Measurements from ENCODE around the gene IFIT5. TPM values are rescaled to one million over a fixed set of nuclear protein-coding genes. Genes with fewer than 3 reads are reported as not detected.
"Not testable (repeated sequence)": the region's sequence is repeated elsewhere in the genome, so short reads cannot be mapped to it uniquely, and the experiment has no call there.

The IFIT5 gene
- total RNA-seq, 1 donor from 2014 or later, result 5.1 TPM

- Mint-ChIP-seq H3K9me3 (ENCODE audit: unreplicated experiment) (peaks cover 3% of the 10 kb centered on the region), H3K27me3 (ENCODE audit: unreplicated experiment) (peaks cover 2% of the 10 kb centered on the region), H3K36me3 (ENCODE audit: unreplicated experiment) (peaks cover 4% of the 10 kb centered on the region), H3K4me3 (ENCODE audit: unreplicated experiment) (no peak overlapping the region), H3K27ac (ENCODE audit: unreplicated experiment) (no peak overlapping the region), H3K4me1 (ENCODE audit: low read depth, unreplicated experiment) (no peaks in the 10 kb centered on the region)
- no peak for DNase-seq
- TF ChIP-seq, protein P1, sequence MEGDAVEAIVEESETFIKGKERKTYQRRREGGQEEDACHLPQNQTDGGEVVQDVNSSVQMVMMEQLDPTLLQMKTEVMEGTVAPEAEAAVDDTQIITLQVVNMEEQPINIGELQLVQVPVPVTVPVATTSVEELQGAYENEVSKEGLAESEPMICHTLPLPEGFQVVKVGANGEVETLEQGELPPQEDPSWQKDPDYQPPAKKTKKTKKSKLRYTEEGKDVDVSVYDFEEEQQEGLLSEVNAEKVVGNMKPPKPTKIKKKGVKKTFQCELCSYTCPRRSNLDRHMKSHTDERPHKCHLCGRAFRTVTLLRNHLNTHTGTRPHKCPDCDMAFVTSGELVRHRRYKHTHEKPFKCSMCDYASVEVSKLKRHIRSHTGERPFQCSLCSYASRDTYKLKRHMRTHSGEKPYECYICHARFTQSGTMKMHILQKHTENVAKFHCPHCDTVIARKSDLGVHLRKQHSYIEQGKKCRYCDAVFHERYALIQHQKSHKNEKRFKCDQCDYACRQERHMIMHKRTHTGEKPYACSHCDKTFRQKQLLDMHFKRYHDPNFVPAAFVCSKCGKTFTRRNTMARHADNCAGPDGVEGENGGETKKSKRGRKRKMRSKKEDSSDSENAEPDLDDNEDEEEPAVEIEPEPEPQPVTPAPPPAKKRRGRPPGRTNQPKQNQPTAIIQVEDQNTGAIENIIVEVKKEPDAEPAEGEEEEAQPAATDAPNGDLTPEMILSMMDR (IDR thresholded peaks at IDR 0.05; ENCODE audit: partially characterized antibody, unreplicated experiment), result no peak
Measured at GRCh38 chr10:89403043-89403442, 11.3 kb upstream of the IFIT5 start.

GRCh38 chr10:89404104-89405047, 10.0 kb upstream of the IFIT5 start:
- no peaks in the 10 kb centered on the region for H3K4me1 Mint-ChIP-seq (ENCODE audit: low read depth, unreplicated experiment)
- TF ChIP-seq, protein P1 (IDR thresholded peaks at IDR 0.05; ENCODE audit: partially characterized antibody, unreplicated experiment), result no peak
- no peak overlapping the region for H3K27ac Mint-ChIP-seq (ENCODE audit: unreplicated experiment)
- H3K9me3 Mint-ChIP-seq (ENCODE audit: unreplicated experiment), result peaks cover 3% of the 10 kb centered on the region
- H3K4me3 Mint-ChIP-seq (ENCODE audit: unreplicated experiment), result no peak overlapping the region
- DNase-seq, result no peak
- peaks cover 2% of the 10 kb centered on the region for H3K27me3 Mint-ChIP-seq (ENCODE audit: unreplicated experiment)
- H3K36me3 Mint-ChIP-seq (ENCODE audit: unreplicated experiment), result peaks cover 4% of the 10 kb centered on the region

DNA sequence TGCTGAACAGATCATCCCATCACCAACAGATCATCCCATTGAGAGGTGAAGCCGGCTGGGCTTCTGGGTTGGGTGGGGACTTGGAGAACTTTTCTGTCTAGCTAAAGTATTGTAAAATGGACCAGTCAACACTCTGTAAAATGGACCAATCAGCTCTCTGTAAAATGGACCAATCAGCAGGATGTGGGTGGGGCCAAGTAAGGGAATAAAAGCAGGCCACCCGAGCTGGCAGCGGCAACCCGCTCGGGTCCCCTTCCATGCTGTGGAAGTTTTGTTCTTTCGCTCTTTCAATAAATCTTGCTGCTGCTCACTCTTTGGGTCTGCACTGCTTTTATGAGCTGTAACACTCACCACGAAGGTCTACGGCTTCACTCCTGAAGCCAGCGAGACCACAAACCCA, 8.2 kb upstream of the IFIT5 start:
- H3K27ac Mint-ChIP-seq (ENCODE audit: unreplicated experiment); H3K36me3 Mint-ChIP-seq (ENCODE audit: unreplicated experiment); H3K4me3 Mint-ChIP-seq (ENCODE audit: unreplicated experiment); H3K9me3 Mint-ChIP-seq (ENCODE audit: unreplicated experiment); DNase-seq; H3K4me1 Mint-ChIP-seq (ENCODE audit: low read depth, unreplicated experiment); H3K27me3 Mint-ChIP-seq (ENCODE audit: unreplicated experiment): not testable (repeated sequence)

GRCh38 chr10:89407792-89408191, 6.6 kb upstream of the IFIT5 start:
- not testable (repeated sequence) for DNase-seq; H3K4me3 Mint-ChIP-seq (ENCODE audit: unreplicated experiment); H3K9me3 Mint-ChIP-seq (ENCODE audit: unreplicated experiment); H3K36me3 Mint-ChIP-seq (ENCODE audit: unreplicated experiment); H3K4me1 Mint-ChIP-seq (ENCODE audit: low read depth, unreplicated experiment); H3K27me3 Mint-ChIP-seq (ENCODE audit: unreplicated experiment); H3K27ac Mint-ChIP-seq (ENCODE audit: unreplicated experiment)

- not testable (repeated sequence) for H3K27me3 Mint-ChIP-seq (ENCODE audit: unreplicated experiment); H3K9me3 Mint-ChIP-seq (ENCODE audit: unreplicated experiment); H3K4me1 Mint-ChIP-seq (ENCODE audit: low read depth, unreplicated experiment); H3K27ac Mint-ChIP-seq (ENCODE audit: unreplicated experiment); H3K4me3 Mint-ChIP-seq (ENCODE audit: unreplicated experiment); H3K36me3 Mint-ChIP-seq (ENCODE audit: unreplicated experiment); DNase-seq
Measured at GRCh38 chr10:89409282-89409681, 5.1 kb upstream of the IFIT5 start.

DNA sequence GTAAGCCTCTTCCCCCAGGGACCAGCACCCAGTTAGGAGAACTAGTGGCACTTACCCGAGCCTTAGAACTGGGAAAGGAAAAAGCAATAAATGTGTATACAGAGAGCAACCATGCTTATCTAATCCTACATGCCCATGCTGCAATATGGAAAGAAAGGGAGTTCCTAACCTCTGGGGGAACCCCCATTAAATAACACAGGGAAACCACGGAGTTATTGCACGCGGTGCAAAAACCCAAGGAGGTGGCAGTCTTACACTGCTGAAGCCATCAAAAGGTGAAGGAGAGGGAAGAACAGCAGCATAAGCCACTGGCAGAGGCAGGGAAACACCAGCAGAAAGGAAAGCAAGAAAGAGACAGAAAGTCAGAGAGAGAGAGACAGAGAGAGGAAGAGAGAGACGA, 3.8 kb upstream of the IFIT5 start:
- not testable (repeated sequence) for H3K27ac Mint-ChIP-seq (ENCODE audit: unreplicated experiment); H3K36me3 Mint-ChIP-seq (ENCODE audit: unreplicated experiment); H3K4me3 Mint-ChIP-seq (ENCODE audit: unreplicated experiment); DNase-seq; H3K4me1 Mint-ChIP-seq (ENCODE audit: low read depth, unreplicated experiment); H3K9me3 Mint-ChIP-seq (ENCODE audit: unreplicated experiment); H3K27me3 Mint-ChIP-seq (ENCODE audit: unreplicated experiment)

- H3K36me3 Mint-ChIP-seq (ENCODE audit: unreplicated experiment); DNase-seq; H3K4me3 Mint-ChIP-seq (ENCODE audit: unreplicated experiment); H3K9me3 Mint-ChIP-seq (ENCODE audit: unreplicated experiment); H3K4me1 Mint-ChIP-seq (ENCODE audit: low read depth, unreplicated experiment); H3K27ac Mint-ChIP-seq (ENCODE audit: unreplicated experiment): not testable (repeated sequence)
- H3K27me3 Mint-ChIP-seq (ENCODE audit: unreplicated experiment), result peaks cover 10% of the 10 kb centered on the region
Measured at GRCh38 chr10:89411135-89411534, 3.2 kb upstream of the IFIT5 start.

GRCh38 chr10:89412276-89412675, 2.1 kb upstream of the IFIT5 start:
- not testable (repeated sequence) for H3K9me3 Mint-ChIP-seq (ENCODE audit: unreplicated experiment); H3K4me1 Mint-ChIP-seq (ENCODE audit: low read depth, unreplicated experiment); H3K4me3 Mint-ChIP-seq (ENCODE audit: unreplicated experiment); H3K27ac Mint-ChIP-seq (ENCODE audit: unreplicated experiment); H3K36me3 Mint-ChIP-seq (ENCODE audit: unreplicated experiment); DNase-seq
- peaks cover 11% of the 10 kb centered on the region for H3K27me3 Mint-ChIP-seq (ENCODE audit: unreplicated experiment)

Data from glutamatergic neuron (in vitro differentiated cells).